SKM-1 (cell line): Measurements from ENCODE around the gene ARFIP1.
"Not testable (repeated sequence)": the region's sequence is repeated elsewhere in the genome, so short reads cannot be mapped to it uniquely, and the experiment has no call there.

Source experiments
- DNase-seq: peaks from one replicate; lab custom pipeline; 2025; ENCODE audit not compliant: unreplicated experiment; lab: John Stamatoyannopoulos, UW

ARFIP1 gene

DNA sequence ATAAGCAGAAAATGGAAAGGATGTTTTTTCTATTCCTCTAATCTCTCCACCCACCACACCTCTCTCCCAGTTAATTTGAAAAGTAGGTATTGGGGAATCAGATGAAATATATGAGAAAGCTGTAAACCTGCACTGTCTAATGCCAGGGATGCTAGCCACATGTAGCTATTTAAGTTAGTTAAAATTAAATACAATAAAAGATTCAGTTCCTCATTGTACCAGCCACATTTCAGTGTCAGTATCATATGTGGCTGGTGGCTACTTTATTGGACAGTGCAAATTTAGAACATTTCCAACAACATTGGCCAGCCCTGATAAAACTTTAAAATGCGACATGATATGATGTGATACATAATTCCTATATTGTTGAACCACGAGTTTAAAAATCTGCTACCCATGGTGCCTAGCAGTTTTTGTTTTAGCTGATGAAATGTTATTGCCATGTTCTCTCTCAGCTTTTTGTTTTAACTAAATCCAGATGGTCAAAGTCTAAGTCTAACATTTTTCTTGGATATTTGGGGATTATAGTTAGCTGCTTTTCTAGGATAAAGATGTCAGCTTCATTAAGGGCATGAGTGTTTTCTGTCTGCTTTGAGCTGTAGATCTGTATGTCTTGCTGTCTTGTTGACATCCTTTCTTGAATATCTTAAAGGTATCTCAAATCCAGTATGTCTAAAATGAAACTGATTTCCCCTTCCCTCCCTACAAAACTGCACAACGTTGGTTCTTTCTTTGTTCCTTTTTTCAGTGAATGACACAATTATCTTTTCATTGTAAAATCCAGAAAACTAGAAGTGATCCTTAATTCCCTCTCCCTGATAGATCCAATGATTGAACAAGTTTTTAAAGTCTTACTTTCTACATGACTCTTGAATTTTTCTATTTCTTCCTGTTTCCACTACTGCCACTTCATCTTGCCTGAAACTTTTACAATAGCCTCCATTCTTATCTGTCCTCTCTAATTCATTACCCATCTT lies 6.2 kb downstream of the ARFIP1 start:
- DNase-seq, result no peak

DNA sequence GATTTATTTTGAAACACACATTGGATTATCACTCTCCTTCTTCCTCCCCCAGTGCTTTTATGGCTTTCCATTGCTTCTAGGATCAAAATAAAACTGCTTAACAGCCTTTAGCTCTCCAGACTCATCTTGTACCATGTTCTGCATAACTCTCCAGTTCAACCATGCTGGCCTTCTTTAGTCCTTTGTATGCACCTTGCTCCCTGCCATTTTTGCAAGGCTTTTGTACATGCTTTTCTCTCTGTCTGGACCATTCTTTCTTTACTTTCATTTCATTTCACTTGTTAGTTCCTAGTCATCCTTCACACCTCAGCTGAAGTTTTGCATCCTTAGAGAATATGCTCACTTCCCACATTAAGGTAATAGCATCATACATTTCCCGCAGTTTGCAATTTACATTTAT lies 6.9 kb downstream of the ARFIP1 start:
- no peak for DNase-seq

- DNase-seq, result no peak
Observed at GRCh38 chr4:152795891-152796290, 16.1 kb downstream of the ARFIP1 start.

GRCh38 chr4:152803541-152803940 lies 23.8 kb downstream of the ARFIP1 start:
- DNase-seq, result no peak

DNA sequence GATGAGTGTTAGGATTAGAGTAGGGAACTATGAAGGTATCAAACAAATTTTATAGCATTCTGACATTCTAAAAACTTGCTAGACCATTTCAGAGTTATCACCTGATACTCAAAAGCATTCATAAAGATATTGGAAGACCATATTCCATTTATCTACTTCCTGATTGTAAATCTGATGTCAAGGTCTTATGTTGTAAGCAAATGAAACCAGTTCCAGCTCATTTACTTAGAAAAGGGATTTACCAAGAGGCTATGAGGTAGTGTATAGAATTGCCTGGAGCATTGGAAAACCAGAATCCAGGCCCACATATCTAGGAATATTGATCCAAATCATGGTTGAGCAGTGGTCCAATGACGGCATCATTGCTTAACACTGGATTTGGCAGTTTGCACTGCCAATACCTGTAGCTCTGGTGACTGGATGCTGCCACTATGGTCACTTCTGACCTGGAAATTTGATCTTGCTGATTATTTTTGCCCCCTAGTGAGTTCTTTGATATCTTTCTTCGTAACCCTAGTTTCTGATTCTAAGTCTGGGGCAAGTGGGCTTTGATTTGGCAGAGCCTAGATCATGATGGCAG lies 25.4 kb downstream of the ARFIP1 start:
- no peak for DNase-seq

DNA sequence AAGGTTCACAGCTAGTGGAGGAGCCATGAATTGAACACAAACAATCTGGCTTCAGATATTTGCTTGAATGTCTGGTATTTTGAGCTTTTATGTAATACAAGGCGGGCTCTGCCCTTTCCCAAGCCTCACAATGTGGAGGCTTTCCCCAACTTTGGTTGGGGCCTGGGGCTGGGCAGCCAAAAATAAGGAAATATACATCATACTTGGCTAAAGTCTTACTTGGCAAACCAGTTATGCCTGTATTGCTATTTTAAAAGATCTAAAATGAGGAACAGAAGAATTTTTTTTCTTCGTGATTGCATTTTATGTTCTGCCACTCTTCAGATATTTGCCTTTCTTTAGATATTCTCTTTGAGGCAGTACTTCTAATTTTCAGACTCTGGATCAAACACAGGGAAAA lies 26.1 kb downstream of the ARFIP1 start:
- no peak for DNase-seq

DNA sequence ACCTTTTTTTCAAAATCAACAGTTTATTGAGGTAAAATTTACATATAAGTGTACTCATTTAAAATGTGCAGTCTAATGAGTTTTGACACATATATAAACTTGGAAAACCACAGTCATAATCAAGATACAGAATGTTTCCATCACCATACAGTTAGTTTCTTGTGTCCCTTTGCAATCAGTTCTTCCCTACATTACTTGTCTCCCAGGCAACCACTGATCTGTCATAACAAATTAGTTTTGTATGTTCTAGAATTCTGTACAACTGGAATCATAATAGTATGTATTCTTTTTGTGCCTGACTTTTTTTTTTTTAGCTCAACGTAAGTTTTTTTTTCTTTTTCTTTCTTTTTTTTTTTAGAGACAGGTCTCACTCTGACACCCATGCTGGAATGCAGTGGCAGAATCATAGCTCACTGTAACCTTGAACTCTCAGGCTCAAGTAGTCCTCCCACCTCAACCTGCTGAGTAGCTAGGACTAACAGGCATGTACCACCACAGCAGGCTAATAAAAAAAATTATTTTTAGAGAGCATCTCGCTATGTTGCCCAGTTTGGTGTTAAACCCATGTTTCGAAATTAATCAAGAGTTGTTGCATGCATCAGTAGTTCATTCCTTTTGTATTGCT lies 26.9 kb downstream of the ARFIP1 start:
- no peak for DNase-seq

DNA sequence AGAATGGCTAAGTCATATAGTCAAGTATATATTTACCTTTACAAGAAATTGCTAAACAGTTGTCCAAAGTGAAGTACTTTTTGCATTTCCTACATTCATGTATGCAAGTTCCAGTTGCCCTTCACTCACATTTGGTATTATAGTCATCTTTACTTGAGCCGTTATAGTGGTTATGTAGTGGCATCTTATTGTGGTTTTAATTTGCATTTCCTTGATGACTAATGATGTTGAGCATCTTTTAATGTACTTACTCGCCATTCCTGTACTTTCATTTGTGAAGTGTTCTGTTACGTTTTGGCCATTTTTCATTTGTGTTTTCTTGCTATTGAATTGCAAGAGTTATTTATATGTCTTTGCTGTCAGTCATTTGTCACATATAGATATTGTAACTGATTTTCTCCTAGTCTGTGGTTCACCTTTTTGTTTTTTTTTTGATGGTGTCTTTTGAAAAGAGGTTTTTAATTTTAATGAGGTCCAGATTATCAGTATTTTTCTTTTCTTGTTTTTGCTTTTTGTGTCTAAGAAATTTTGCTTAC lies 27.6 kb downstream of the ARFIP1 start:
- no peak for DNase-seq

GRCh38 chr4:152808670-152809069 lies 28.9 kb downstream of the ARFIP1 start:
- DNase-seq, result no peak

DNA sequence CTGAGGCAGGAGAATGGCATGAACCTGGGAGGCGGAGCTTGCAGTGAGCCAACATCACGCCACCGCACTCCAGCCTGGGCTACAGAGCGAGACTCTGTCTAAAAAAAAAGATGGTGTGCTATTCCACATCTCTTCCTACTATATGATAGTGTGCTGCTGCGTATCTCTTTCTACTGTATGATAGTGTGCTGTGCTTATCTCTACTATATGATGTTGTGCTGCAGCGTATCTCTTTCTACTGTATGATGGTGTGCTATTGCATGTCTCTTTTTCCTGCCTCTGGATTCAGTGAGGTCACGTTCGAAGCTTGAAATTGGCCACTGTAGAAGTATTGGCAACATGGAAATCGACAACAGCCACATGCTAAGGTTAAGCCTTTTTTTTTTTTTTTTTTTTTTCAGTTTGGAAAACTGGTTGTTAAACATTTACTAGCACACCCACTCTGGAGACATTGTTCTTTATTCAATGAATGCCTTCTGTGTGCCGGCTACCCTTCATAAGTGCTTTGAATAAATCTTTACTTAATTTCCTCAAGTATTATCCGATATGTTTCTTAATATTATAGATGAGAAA lies 31.0 kb downstream of the ARFIP1 start:
- no peak for DNase-seq

DNA sequence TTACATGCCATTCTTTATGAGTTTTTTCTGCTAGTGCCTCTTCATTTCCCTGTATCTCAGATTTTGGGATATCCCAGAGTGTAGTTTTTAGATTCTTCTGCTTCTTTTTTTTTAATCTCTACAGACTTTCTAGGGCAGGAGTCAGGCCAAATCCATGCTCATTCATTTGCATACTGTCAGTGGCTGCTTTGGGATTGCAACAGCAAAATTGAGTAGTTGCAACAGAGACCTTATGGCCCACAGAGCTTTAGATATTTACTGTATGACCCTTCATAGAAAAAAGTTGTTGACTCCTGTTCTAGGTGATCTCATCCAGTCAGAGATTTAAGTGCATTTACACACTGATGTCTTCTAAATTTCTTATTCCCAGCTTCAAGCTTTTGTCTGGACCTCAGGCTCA lies 35.3 kb downstream of the ARFIP1 start:
- DNase-seq, result no peak

GRCh38 chr4:152817331-152817730 lies 37.6 kb downstream of the ARFIP1 start:
- DNase-seq, result no peak

- DNase-seq, result no peak
Observed at GRCh38 chr4:152819026-152819645, 39.4 kb downstream of the ARFIP1 start.

DNA sequence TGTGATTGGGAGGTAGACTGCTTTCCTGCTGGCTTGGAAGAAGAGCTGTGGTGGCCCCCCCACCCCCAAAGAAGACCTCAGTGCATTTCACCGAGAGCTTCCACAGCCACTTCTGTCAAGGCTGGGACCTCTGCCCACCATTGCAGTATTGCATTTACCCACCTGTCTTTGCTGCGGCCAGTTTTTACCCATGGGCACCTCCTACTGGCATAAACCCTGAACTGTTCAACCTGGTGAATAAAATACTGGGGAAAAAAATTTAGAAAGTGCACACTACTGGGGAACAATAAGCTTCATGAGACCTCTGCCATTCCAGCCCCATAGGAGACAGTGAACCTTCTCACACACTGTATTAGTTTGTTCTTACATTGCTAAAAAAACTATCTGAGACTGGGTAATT lies 40.3 kb downstream of the ARFIP1 start:
- no peak for DNase-seq

GRCh38 chr4:152822323-152822722 lies 42.6 kb downstream of the ARFIP1 start:
- DNase-seq, result no peak

GRCh38 chr4:152824561-152824960 lies 44.8 kb downstream of the ARFIP1 start:
- DNase-seq, result no peak

GRCh38 chr4:152825336-152825735 lies 45.6 kb downstream of the ARFIP1 start:
- no peak for DNase-seq

- DNase-seq, result no peak
Observed at GRCh38 chr4:152828122-152828521, 48.4 kb downstream of the ARFIP1 start.

DNA sequence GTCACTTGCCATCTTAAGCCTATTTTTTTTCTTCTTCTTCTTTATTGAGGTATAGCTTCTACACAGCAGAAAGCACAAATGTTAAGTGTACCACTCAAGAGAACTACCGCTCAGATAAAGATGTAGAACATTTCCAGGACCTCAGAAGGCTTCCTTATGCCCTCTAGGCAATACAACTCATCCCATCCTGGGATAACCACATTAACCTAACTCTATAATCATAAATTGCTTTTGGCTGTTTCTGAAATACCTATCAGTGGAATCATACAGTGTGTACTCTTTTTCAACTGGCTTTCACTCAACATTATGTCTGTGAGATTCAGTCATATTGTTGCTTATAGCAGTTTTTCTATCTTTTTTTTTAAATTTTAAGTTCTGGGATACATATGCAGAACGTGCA lies 51.7 kb downstream of the ARFIP1 start:
- no peak for DNase-seq

- no peak for DNase-seq
Observed at GRCh38 chr4:152836936-152837335, 57.2 kb downstream of the ARFIP1 start.

DNA sequence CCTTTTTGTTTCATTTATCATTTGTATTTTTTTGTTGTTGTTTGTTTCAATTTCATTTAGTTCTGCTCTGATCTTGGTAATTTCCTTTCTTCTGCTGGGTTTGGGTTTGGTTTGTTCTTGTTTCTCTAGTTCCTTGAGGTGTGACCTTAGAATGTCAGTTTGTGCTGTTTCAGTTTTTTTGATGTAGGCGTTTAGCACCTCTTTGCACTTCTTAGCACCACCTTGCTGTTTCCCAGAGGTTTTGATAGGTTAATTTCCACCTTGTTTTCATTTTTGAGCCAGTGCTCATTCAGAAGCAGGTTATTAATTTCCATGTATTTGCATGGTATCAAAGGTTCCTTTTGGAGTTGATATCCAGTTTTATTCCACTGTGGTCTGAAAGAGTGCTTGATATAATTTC lies 60.0 kb downstream of the ARFIP1 start:
- not testable (repeated sequence) for DNase-seq
